ENCODE data around the gene BICRAL.
A peak's percentile ranks its signal among the peaks of the same experiment; 100 is the strongest.

The BICRAL gene

GRCh38 chr6:42820512-42821340 is 38.9 kb downstream of the BICRAL start:
- TF ChIP-seq CTCF (IDR thresholded peaks at IDR 0.05; ENCODE audit: insufficient read depth, low read depth, low read length, missing control alignments): no peak
- no peak overlapping the region for H3K4me3 ChIP-seq (ENCODE audit: low read length)
- no peak for DNase-seq (ENCODE audit: low read depth)

- DNase-seq (ENCODE audit: low read depth): no peak
- TF ChIP-seq CTCF (IDR thresholded peaks at IDR 0.05; ENCODE audit: insufficient read depth, low read depth, low read length, missing control alignments): no peak
- no peak overlapping the region for H3K4me3 ChIP-seq (ENCODE audit: low read length)
Observed at GRCh38 chr6:42821341-42821668, 39.5 kb downstream of the BICRAL start.

GRCh38 chr6:42821846-42822245 is 40.0 kb downstream of the BICRAL start:
- peak; percentile 35 for DNase-seq (ENCODE audit: low read depth)
- TF ChIP-seq CTCF (IDR thresholded peaks at IDR 0.05; ENCODE audit: insufficient read depth, low read depth, low read length, missing control alignments): no peak
- no peak overlapping the region for H3K4me3 ChIP-seq (ENCODE audit: low read length)

- H3K4me3 ChIP-seq (ENCODE audit: low read length): no peak overlapping the region
- TF ChIP-seq CTCF (IDR thresholded peaks at IDR 0.05; ENCODE audit: insufficient read depth, low read depth, low read length, missing control alignments): no peak
- no peak for DNase-seq (ENCODE audit: low read depth)
Observed at GRCh38 chr6:42829561-42830092, 47.8 kb downstream of the BICRAL start.

GRCh38 chr6:42831237-42831636 is 49.4 kb downstream of the BICRAL start:
- H3K4me3 ChIP-seq (ENCODE audit: low read length): no peak overlapping the region
- no peak for DNase-seq (ENCODE audit: low read depth)
- no peak for TF ChIP-seq CTCF (IDR thresholded peaks at IDR 0.05; ENCODE audit: insufficient read depth, low read depth, low read length, missing control alignments)

- DNase-seq (ENCODE audit: low read depth): peak; percentile 63
- TF ChIP-seq CTCF (IDR thresholded peaks at IDR 0.05; ENCODE audit: insufficient read depth, low read depth, low read length, missing control alignments): no peak
- H3K4me3 ChIP-seq (ENCODE audit: low read length): no peak overlapping the region
Observed at GRCh38 chr6:42834056-42834455, 52.2 kb downstream of the BICRAL start.
